Mucosa of rectum (tissue), 2 donors: Measurements from ENCODE around the gene ACTL8.

Experiments used
- H3K27ac ChIP-seq, 2 donors: one replicate each; pipeline ENCODE4 v1.7.0; 2013; ENCODE audit warnings: inconsistent platforms in 2 of 2, low read depth in 2 of 2, low read length in 2 of 2
- H3K27me3 ChIP-seq, 2 donors: one replicate each; pipeline ENCODE4 v1.7.0; 2013; ENCODE audit warnings: low read length in 2 of 2; ENCODE audit not compliant: control insufficient read depth in 2 of 2, insufficient read depth in 2 of 2
- H3K36me3 ChIP-seq, 2 donors: one replicate each; pipeline ENCODE4 v1.7.0; 2013; ENCODE audit warnings: low read length in 2 of 2; ENCODE audit not compliant: control insufficient read depth in 2 of 2, insufficient read depth in 2 of 2
- H3K4me1 ChIP-seq, 2 donors: one replicate each; pipeline ENCODE4 v1.7.0; 2013; ENCODE audit warnings: low read length in 2 of 2, mild to moderate bottlenecking in 1 of 2; ENCODE audit not compliant: control insufficient read depth in 2 of 2, insufficient read depth in 2 of 2
- H3K4me3 ChIP-seq, 2 donors: one replicate each; pipeline ENCODE4 v1.7.0; 2013; ENCODE audit warnings: low read length in 2 of 2
- H3K9ac ChIP-seq, 2 donors: one replicate each; pipeline ENCODE4 v1.7.0; 2013; ENCODE audit warnings: low read length in 2 of 2, low read depth in 1 of 2, mild to moderate bottlenecking in 1 of 2
- H3K9me3 ChIP-seq, 2 donors: one replicate each; pipeline ENCODE4 v1.7.0; 2013; ENCODE audit warnings: low read length in 2 of 2; ENCODE audit not compliant: control insufficient read depth in 2 of 2
- donor health status: healthy.
- donor health status: Normal muscosa, but diverticular disease.

The ACTL8 gene

GRCh38 chr1:17852383-17852782, 97.2 kb downstream of the ACTL8 start:
- no peaks in the 10 kb centered on the region for H3K36me3 ChIP-seq
- peaks cover 0 to under 1% of the 10 kb centered on the region in 2 donors for H3K27me3 ChIP-seq
- no peak overlapping the region for H3K4me3 ChIP-seq
- no peak overlapping the region for H3K27ac ChIP-seq
- H3K9ac ChIP-seq, result no peak overlapping the region
- H3K4me1 ChIP-seq, result no peaks in the 10 kb centered on the region
- no peaks in the 10 kb centered on the region for H3K9me3 ChIP-seq

GRCh38 chr1:17853241-17853935, 98.3 kb downstream of the ACTL8 start:
- Histone ChIP-seq H3K4me3 (no peak overlapping the region), H3K9me3 (no peaks in the 10 kb centered on the region), H3K4me1 (no peaks in the 10 kb centered on the region), H3K36me3 (no peaks in the 10 kb centered on the region), H3K27me3 (no peaks in the 10 kb centered on the region), H3K9ac (no peak overlapping the region), H3K27ac (no peak overlapping the region)

- no peak overlapping the region for H3K4me3 ChIP-seq
- no peak overlapping the region for H3K9ac ChIP-seq
- H3K27me3 ChIP-seq, result no peaks in the 10 kb centered on the region
- H3K36me3 ChIP-seq, result no peaks in the 10 kb centered on the region
- no peaks in the 10 kb centered on the region for H3K9me3 ChIP-seq
- H3K4me1 ChIP-seq, result no peaks in the 10 kb centered on the region
- H3K27ac ChIP-seq, result no peak overlapping the region
These were observed 101.5 kb downstream of the ACTL8 start for GRCh38 chr1:17856496-17857108.

GRCh38 chr1:17857109-17857499, 102.0 kb downstream of the ACTL8 start:
- no peaks in the 10 kb centered on the region for H3K4me1 ChIP-seq
- H3K27me3 ChIP-seq, result no peaks in the 10 kb centered on the region
- H3K27ac ChIP-seq, result no peak overlapping the region
- H3K4me3 ChIP-seq, result no peak overlapping the region
- H3K36me3 ChIP-seq, result no peaks in the 10 kb centered on the region
- H3K9me3 ChIP-seq, result no peaks in the 10 kb centered on the region
- H3K9ac ChIP-seq, result no peak overlapping the region

GRCh38 chr1:17857996-17858395, 102.9 kb downstream of the ACTL8 start:
- Histone ChIP-seq H3K4me3 (no peak overlapping the region), H3K27me3 (no peaks in the 10 kb centered on the region), H3K9ac (no peak overlapping the region), H3K36me3 (no peaks in the 10 kb centered on the region), H3K27ac (no peak overlapping the region), H3K4me1 (no peaks in the 10 kb centered on the region), H3K9me3 (no peaks in the 10 kb centered on the region)

GRCh38 chr1:17860812-17861211, 105.7 kb downstream of the ACTL8 start:
- Histone ChIP-seq H3K9me3 (no peaks in the 10 kb centered on the region), H3K27ac (no peak overlapping the region), H3K9ac (no peak overlapping the region), H3K4me3 (no peak overlapping the region), H3K36me3 (no peaks in the 10 kb centered on the region), H3K4me1 (no peaks in the 10 kb centered on the region), H3K27me3 (no peaks in the 10 kb centered on the region)

GRCh38 chr1:17861685-17862084, 106.6 kb downstream of the ACTL8 start:
- no peak overlapping the region for H3K27ac ChIP-seq

GRCh38 chr1:17862121-17862520, 107.0 kb downstream of the ACTL8 start:
- H3K27ac ChIP-seq, result no peak overlapping the region
- no peak overlapping the region for H3K9ac ChIP-seq
- no peaks in the 10 kb centered on the region for H3K4me1 ChIP-seq
- no peaks in the 10 kb centered on the region for H3K27me3 ChIP-seq
- H3K36me3 ChIP-seq, result no peaks in the 10 kb centered on the region
- no peak overlapping the region for H3K4me3 ChIP-seq
- H3K9me3 ChIP-seq, result no peaks in the 10 kb centered on the region

More at GRCh38 chr1:17861685-17862084, 106.6 kb downstream of the ACTL8 start:
- Histone ChIP-seq H3K27me3 (no peaks in the 10 kb centered on the region), H3K9ac (no peak overlapping the region), H3K4me3 (no peak overlapping the region), H3K36me3 (no peaks in the 10 kb centered on the region), H3K4me1 (no peaks in the 10 kb centered on the region), H3K9me3 (no peaks in the 10 kb centered on the region)

GRCh38 chr1:17865912-17866739, 111.0 kb downstream of the ACTL8 start:
- Histone ChIP-seq H3K4me3 (no peak overlapping the region), H3K27me3 (no peaks in the 10 kb centered on the region), H3K9ac (no peak overlapping the region), H3K4me1 (no peaks in the 10 kb centered on the region), H3K36me3 (no peaks in the 10 kb centered on the region), H3K27ac (no peak overlapping the region), H3K9me3 (no peaks in the 10 kb centered on the region)

GRCh38 chr1:17866740-17867029, 111.6 kb downstream of the ACTL8 start:
- no peak overlapping the region for H3K4me3 ChIP-seq
- no peak overlapping the region for H3K9ac ChIP-seq
- H3K27me3 ChIP-seq, result no peaks in the 10 kb centered on the region
- no peaks in the 10 kb centered on the region for H3K36me3 ChIP-seq
- no peak overlapping the region for H3K27ac ChIP-seq
- H3K4me1 ChIP-seq, result no peaks in the 10 kb centered on the region
- no peaks in the 10 kb centered on the region for H3K9me3 ChIP-seq
